Ectodermal cell (in vitro differentiated cells): Measurements from ENCODE around the gene CMC2. TPM values are rescaled to one million over a fixed set of nuclear protein-coding genes. Genes with fewer than 3 reads are reported as not detected.

ENCODE experiments used
- H3K27ac ChIP-seq: 2 replicates; pipeline ENCODE4 v1.7.0; 2013; ENCODE audit warnings: mild to moderate bottlenecking, low read depth, low read length; ENCODE audit not compliant: insufficient read depth, poor library complexity, severe bottlenecking
- H3K27me3 ChIP-seq: 2 replicates; pipeline ENCODE4 v1.7.0; 2013; ENCODE audit warnings: mild to moderate bottlenecking, low read length; ENCODE audit not compliant: insufficient read depth, control insufficient read depth, poor library complexity, severe bottlenecking
- H3K36me3 ChIP-seq: one replicate; pipeline ENCODE4 v1.7.0; 2013; ENCODE audit warnings: low read length; ENCODE audit not compliant: control insufficient read depth, insufficient read depth
- H3K4me1 ChIP-seq: one replicate; pipeline ENCODE4 v1.7.0; 2013; ENCODE audit warnings: low read length; ENCODE audit not compliant: control insufficient read depth, insufficient read depth
- H3K4me3 ChIP-seq: 2 replicates; pipeline ENCODE4 v1.7.0; 2013; ENCODE audit warnings: low read depth, low read length, control low read depth; ENCODE audit not compliant: insufficient read depth
- H3K9me3 ChIP-seq: 2 replicates; pipeline ENCODE4 v1.7.0; 2013; ENCODE audit warnings: mild to moderate bottlenecking, low read length, moderate library complexity; ENCODE audit not compliant: control insufficient read depth
- WGBS, 2 experiments: methylation state at CpG; one replicate each; pipeline ENCODE4 v1.1.7; 2013; ENCODE audit warnings: missing lambda C conversion rate in 2 of 2; 5-methylcytosine and 5-hydroxymethylcytosine counted together
- polyA plus RNA-seq, 4 experiments: library from polyadenylated mRNA; stranded (reverse); fragments of 50-300 nt; gene quantifications; one replicate each; pipeline ENCODE4 v1.2.3, GENCODE V29; 2013

Gene CMC2
- 72.4 TPM for polyA plus RNA-seq (2013, experiment 1 of 4)
- polyA plus RNA-seq (2013, experiment 2 of 4): 70.8 TPM
- polyA plus RNA-seq (2013, experiment 3 of 4): 89.6 TPM
- 86.7 TPM for polyA plus RNA-seq (2013, experiment 4 of 4)

- H3K9me3 ChIP-seq: no peaks in the 10 kb centered on the region
- no peaks in the 10 kb centered on the region for H3K27me3 ChIP-seq
- peaks cover 4% of the 10 kb centered on the region for H3K4me1 ChIP-seq
- peak within 1 kb of the TSS; percentile 96 for H3K4me3 ChIP-seq
- 0% methylated on average over 75 of the region's 75 CpGs for WGBS, 2 experiments
- H3K27ac ChIP-seq: peak within 1 kb of the TSS; percentile 98
- no peaks in the 10 kb centered on the region for H3K36me3 ChIP-seq
Measured at GRCh38 chr16:81006813-81007695, at the start of gene CMC2, which contains the start of gene CENPN. CMC2 (minus strand) TSS chr16:81006885; CDS start chr16:80997394, 9,491 bp downstream. CENPN (plus strand) TSS chr16:81007214; CDS start chr16:81011940, 4,726 bp downstream.

GRCh38 chr16:81053761-81054160, 47.1 kb upstream of the CMC2 start:
- H3K36me3 ChIP-seq: no peaks in the 10 kb centered on the region
- H3K4me3 ChIP-seq: no peak overlapping the region
- H3K9me3 ChIP-seq: no peaks in the 10 kb centered on the region
- no peaks in the 10 kb centered on the region for H3K4me1 ChIP-seq
- H3K27ac ChIP-seq: no peak overlapping the region
- H3K27me3 ChIP-seq: no peaks in the 10 kb centered on the region
- WGBS, 2 experiments: 91 to 94% methylated on average over 10 of the region's 11 CpGs

DNA sequence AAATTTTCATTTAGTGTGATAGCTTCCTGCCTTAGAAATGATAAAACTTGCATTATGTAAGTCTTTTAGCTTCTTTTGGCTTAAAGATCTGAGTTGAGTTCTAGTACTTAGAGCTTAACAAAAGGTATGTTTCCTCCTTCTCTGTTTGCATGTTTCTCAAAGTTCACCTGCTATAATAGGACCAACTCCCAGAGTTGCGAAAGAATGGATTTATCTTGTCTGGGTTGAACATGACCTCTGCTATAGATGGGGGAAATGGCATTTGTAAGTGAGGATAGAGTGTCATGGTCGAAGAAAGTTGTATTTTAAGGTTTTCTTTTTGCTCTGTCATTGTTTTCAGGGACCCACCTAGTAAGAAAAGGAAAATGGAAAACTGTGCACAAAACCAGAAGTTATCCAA, 36.1 kb upstream of the CMC2 start:
- Histone ChIP-seq H3K27ac (no peak overlapping the region), H3K9me3 (no peaks in the 10 kb centered on the region)

DNA sequence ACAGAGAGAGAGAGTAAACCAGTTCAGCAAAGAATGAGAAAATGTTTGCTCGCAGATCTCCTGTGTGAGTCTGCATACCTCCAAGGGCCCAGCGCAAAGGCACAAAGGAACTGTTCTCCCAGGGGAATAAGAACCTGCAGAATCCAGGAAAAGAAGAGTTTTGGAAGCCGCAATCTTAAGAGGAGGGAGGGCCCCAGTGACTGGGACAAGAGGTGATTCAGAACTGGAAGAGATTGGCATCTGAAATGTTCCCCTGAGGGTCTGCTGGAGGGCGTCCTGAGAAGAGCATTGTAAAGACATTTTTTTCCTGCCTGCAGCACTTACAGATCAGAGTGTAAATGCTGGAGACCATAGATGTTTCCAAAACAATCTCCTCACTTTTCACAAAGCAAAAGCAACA, 35.0 kb upstream of the CMC2 start:
- Histone ChIP-seq H3K4me1 (peaks cover 22% of the 10 kb centered on the region), H3K27ac (no peak overlapping the region), H3K4me3 (no peak overlapping the region), H3K36me3 (peaks cover 44% of the 10 kb centered on the region), H3K9me3 (no peaks in the 10 kb centered on the region), H3K27me3 (no peaks in the 10 kb centered on the region)
- 90 to 91% methylated on average over 4 of the region's 4 CpGs for WGBS, 2 experiments

More for the DNA sequence above, 36.1 kb upstream of the CMC2 start:
- H3K4me3 ChIP-seq: no peak overlapping the region
- H3K4me1 ChIP-seq: peaks cover 18% of the 10 kb centered on the region
- H3K27me3 ChIP-seq: no peaks in the 10 kb centered on the region
- H3K36me3 ChIP-seq: peaks cover 44% of the 10 kb centered on the region
- 98 to 100% methylated on average over 2 of the region's 2 CpGs for WGBS, 2 experiments

GRCh38 chr16:81040842-81041241, 34.2 kb upstream of the CMC2 start:
- H3K27me3 ChIP-seq: no peaks in the 10 kb centered on the region
- WGBS, 2 experiments: 62 to 66% methylated on average over 4 to 5 of the region's 5 CpGs
- H3K36me3 ChIP-seq: peaks cover 43% of the 10 kb centered on the region
- H3K27ac ChIP-seq: peak overlapping the region; percentile 18
- peaks cover 22% of the 10 kb centered on the region for H3K4me1 ChIP-seq
- no peaks in the 10 kb centered on the region for H3K9me3 ChIP-seq
- H3K4me3 ChIP-seq: no peak overlapping the region

DNA sequence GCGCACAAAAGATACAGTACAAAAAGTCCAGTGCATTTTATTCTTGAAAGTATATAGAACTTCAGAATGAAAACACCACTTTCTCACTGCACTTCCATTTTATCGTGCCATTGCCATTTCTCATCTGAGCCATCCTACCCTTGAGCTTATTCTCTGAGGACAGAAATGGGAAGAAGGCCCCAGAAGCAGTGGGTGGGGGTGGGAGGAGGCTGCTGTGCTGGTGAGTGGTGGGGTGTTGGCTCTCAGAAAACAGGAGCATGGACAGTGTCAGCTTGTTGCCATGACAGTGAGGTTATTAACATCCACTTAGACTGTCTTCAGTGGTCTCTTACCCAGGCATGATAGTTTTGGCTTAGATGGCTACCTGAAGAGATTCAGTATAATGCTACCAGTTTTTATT, 33.4 kb upstream of the CMC2 start:
- Histone ChIP-seq H3K27me3 (no peaks in the 10 kb centered on the region), H3K36me3 (peaks cover 36% of the 10 kb centered on the region), H3K9me3 (no peaks in the 10 kb centered on the region), H3K4me1 (peaks cover 22% of the 10 kb centered on the region), H3K27ac (peak overlapping the region; percentile 18), H3K4me3 (no peak overlapping the region)
- WGBS, 2 experiments: 95 to 100% methylated on average over 2 of the region's 2 CpGs

- Histone ChIP-seq H3K4me1 (peaks cover 22% of the 10 kb centered on the region), H3K9me3 (no peaks in the 10 kb centered on the region), H3K27me3 (no peaks in the 10 kb centered on the region), H3K4me3 (peak overlapping the region; percentile 72), H3K36me3 (peaks cover 5% of the 10 kb centered on the region), H3K27ac (no peak overlapping the region)
- 38 to 40% methylated on average over 10 of the region's 10 CpGs for WGBS, 2 experiments
Measured at GRCh38 chr16:81036751-81037350, 30.2 kb upstream of the CMC2 start.

GRCh38 chr16:81035975-81036750, 29.5 kb upstream of the CMC2 start:
- peaks cover 17% of the 10 kb centered on the region for H3K4me1 ChIP-seq
- no peaks in the 10 kb centered on the region for H3K36me3 ChIP-seq
- no peaks in the 10 kb centered on the region for H3K9me3 ChIP-seq
- H3K4me3 ChIP-seq: peak overlapping the region; percentile 72
- no peaks in the 10 kb centered on the region for H3K27me3 ChIP-seq
- 1% methylated on average over 80 of the region's 80 CpGs for WGBS, 2 experiments
- no peak overlapping the region for H3K27ac ChIP-seq

- WGBS, 2 experiments: 8% methylated on average over 54 of the region's 54 CpGs
- Histone ChIP-seq H3K9me3 (no peaks in the 10 kb centered on the region), H3K27ac (no peak within 1 kb of the TSS), H3K36me3 (no peaks in the 10 kb centered on the region), H3K4me1 (peaks cover 16% of the 10 kb centered on the region), H3K27me3 (no peaks in the 10 kb centered on the region), H3K4me3 (peak within 1 kb of the TSS; percentile 72)
Measured at GRCh38 chr16:81035398-81035974, 28.8 kb upstream of the CMC2 start, which contains the start of gene ATMIN. ATMIN (plus strand) TSS chr16:81035842; CDS start chr16:81035871, 29 bp downstream.
